Neural progenitor cell (in vitro differentiated cells): ENCODE results near the gene CIDEA. TPM values are rescaled to one million over a fixed set of nuclear protein-coding genes. Genes with fewer than 3 reads are reported as not detected.

Experiments used
- DNase-seq: peaks from one replicate; pipeline ENCODE4 v3.0.0-alpha.2; 2016; ENCODE audit warnings: low spot score
- H2AFZ ChIP-seq: fragments of 200-600 bp; sonication (generic); replicated peaks from 2 replicates; pipeline ENCODE4 v1.6.1; 2016; ENCODE audit warnings: antibody characterized with exemption
- H3F3A ChIP-seq: fragments of 200-600 bp; sonication (generic); 2 replicates; pipeline ENCODE4 v1.6.1; 2016; ENCODE audit warnings: antibody characterized with exemption, low read depth
- H3K27ac ChIP-seq: fragments of 200-600 bp; sonication (generic); 2 replicates; pipeline ENCODE4 v1.5.1; 2016; ENCODE audit warnings: mild to moderate bottlenecking
- H3K27me3 ChIP-seq: fragments of 200-600 bp; sonication (generic); 2 replicates; pipeline ENCODE4 v1.6.1; 2016; ENCODE audit warnings: mild to moderate bottlenecking, moderate library complexity
- H3K36me3 ChIP-seq: fragments of 200-600 bp; sonication (generic); 2 replicates; pipeline ENCODE4 v1.5.1; 2016
- H3K4me1 ChIP-seq: fragments of 200-600 bp; sonication (generic); 2 replicates; pipeline ENCODE4 v1.6.1; 2016; ENCODE audit warnings: mixed run types
- H3K4me2 ChIP-seq: fragments of 200-600 bp; sonication (generic); 2 replicates; pipeline ENCODE4 v1.6.1; 2016
- H3K4me3 ChIP-seq: fragments of 200-600 bp; sonication (generic); 2 replicates; pipeline ENCODE4 v1.5.1; 2016
- H3K79me2 ChIP-seq: fragments of 200-600 bp; sonication (generic); 2 replicates; pipeline ENCODE4 v1.6.1; 2016; ENCODE audit warnings: low read depth
- H3K9ac ChIP-seq: fragments of 200-600 bp; sonication (generic); 2 replicates; pipeline ENCODE4 v1.6.1; 2016
- H3K9me3 ChIP-seq: fragments of 200-600 bp; sonication (generic); 2 replicates; pipeline ENCODE4 v1.5.1; 2016; ENCODE audit warnings: low read depth
- H4K20me1 ChIP-seq: fragments of 200-600 bp; sonication (generic); 2 replicates; pipeline ENCODE4 v1.6.1; 2016; ENCODE audit warnings: low read depth
- H3K27ac Mint-ChIP-seq: 3 replicates; pipeline ENCODE4 v1.8.0; 2021; ENCODE audit warnings: mixed read lengths
- H3K27me3 Mint-ChIP-seq: 2 replicates; pipeline ENCODE4 v1.8.0; 2022; ENCODE audit warnings: low read depth, mild to moderate bottlenecking, inconsistent platforms, moderate library complexity, mixed read lengths; ENCODE audit not compliant: insufficient read depth
- H3K36me3 Mint-ChIP-seq: 3 replicates; pipeline ENCODE4 v1.8.0; 2021; ENCODE audit warnings: mixed read lengths
- H3K4me1 Mint-ChIP-seq: 3 replicates; pipeline ENCODE4 v1.8.0; 2021; ENCODE audit warnings: mixed read lengths
- H3K4me3 Mint-ChIP-seq: 3 replicates; pipeline ENCODE4 v1.8.0; 2021; ENCODE audit warnings: mild to moderate bottlenecking, moderate library complexity, mixed read lengths
- H3K9me3 Mint-ChIP-seq: 3 replicates; pipeline ENCODE4 v1.8.0; 2020; ENCODE audit warnings: mixed read lengths
- CTCF ChIP-seq: fragments of 200-600 bp; sonication (generic); IDR thresholded peaks from 2 replicates; pipeline ENCODE4 v1.5.1; 2017; ENCODE audit warnings: antibody characterized with exemption, mild to moderate bottlenecking
- EZH2 ChIP-seq: fragments of 200-600 bp; sonication (generic); IDR thresholded peaks from 2 replicates; pipeline ENCODE4 v1.6.1; 2017; ENCODE audit warnings: antibody characterized with exemption, mild to moderate bottlenecking, moderate library complexity
- EZH2phosphoT487 ChIP-seq: fragments of 200-600 bp; sonication (generic); IDR thresholded peaks from 2 replicates; pipeline ENCODE4 v1.6.1; 2017; ENCODE audit warnings: antibody characterized with exemption
- total RNA-seq: library from RNA; depleted of rRNA; stranded (reverse); fragments of >200 nt; gene quantifications from 2 replicates; pipeline ENCODE4 v1.2.3, GENCODE V29; 2015; ENCODE audit warnings: low replicate concordance

Gene CIDEA
- total RNA-seq, 1 donor from 2014 or later, result not detected

DNA sequence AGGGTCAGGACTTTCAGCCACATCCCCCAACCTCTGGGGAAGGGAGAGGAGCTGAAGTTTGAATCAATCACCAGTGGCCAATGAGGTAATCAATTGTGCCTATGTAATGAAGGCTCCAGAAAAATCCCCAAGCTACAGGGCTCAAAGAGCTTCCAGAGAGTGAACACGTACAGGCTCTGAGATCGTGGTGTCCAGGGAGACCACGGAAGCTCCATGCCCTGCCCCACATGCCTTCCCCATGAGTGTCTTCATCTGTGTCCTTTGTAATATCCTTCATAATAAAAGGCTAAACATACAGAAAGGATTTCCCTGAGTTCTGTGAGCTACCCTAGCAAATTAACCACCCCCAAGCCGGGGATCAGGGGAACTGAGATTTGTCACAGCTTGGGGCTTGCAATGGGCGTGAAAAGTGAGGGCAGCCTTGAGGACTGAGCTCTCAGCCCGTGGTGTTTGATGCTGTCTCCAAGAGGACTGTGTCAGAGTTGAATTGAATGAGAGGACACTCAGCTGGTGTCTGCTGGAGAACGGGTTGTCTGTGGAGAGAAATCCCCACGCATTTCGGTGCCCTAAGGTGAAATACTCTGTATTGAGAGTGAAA is 28.4 kb downstream of the CIDEA start:
- H3K27me3 ChIP-seq, result peaks cover 29% of the 10 kb centered on the region
- H2AFZ ChIP-seq, result no peak overlapping the region
- Mint-ChIP-seq H3K27me3 (peaks cover 32% of the 10 kb centered on the region), H3K9me3 (no peaks in the 10 kb centered on the region), H3K27ac (peak overlapping the region; percentile 57), H3K4me3 (peak overlapping the region; percentile 53), H3K4me1 (peaks cover 51% of the 10 kb centered on the region), H3K36me3 (no peaks in the 10 kb centered on the region)
- H3K36me3 ChIP-seq, result no peaks in the 10 kb centered on the region
- no peak overlapping the region for H3K4me2 ChIP-seq
- no peaks in the 10 kb centered on the region for H3K9me3 ChIP-seq
- no peak for DNase-seq
- H3K79me2 ChIP-seq, result no peaks in the 10 kb centered on the region
- no peaks in the 10 kb centered on the region for H4K20me1 ChIP-seq
- no peak overlapping the region for H3K9ac ChIP-seq
- peaks cover 30% of the 10 kb centered on the region for H3F3A ChIP-seq
- H3K4me3 ChIP-seq, result no peak overlapping the region
- H3K4me1 ChIP-seq, result peaks cover 14% of the 10 kb centered on the region
- no peak overlapping the region for H3K27ac ChIP-seq
- TF ChIP-seq EZH2 (no peak), EZH2phosphoT487 (no peak), CTCF (no peak)

GRCh38 chr18:12283256-12283655 is 29.1 kb downstream of the CIDEA start:
- peak; percentile 56 for TF ChIP-seq CTCF
- no peak for TF ChIP-seq EZH2phosphoT487
- TF ChIP-seq EZH2, result no peak
- Histone ChIP-seq H3K27me3 (peaks cover 36% of the 10 kb centered on the region), H3F3A (peaks cover 23% of the 10 kb centered on the region), H4K20me1 (no peaks in the 10 kb centered on the region), H3K4me2 (no peak overlapping the region), H3K79me2 (no peaks in the 10 kb centered on the region), H3K9me3 (no peaks in the 10 kb centered on the region), H3K4me1 (peaks cover 15% of the 10 kb centered on the region), H3K36me3 (no peaks in the 10 kb centered on the region), H3K27ac (no peak overlapping the region), H3K4me3 (no peak overlapping the region), H3K9ac (no peak overlapping the region), H2AFZ (no peak overlapping the region)
- Mint-ChIP-seq H3K36me3 (no peaks in the 10 kb centered on the region), H3K4me1 (peaks cover 51% of the 10 kb centered on the region), H3K27me3 (peaks cover 39% of the 10 kb centered on the region), H3K4me3 (no peak overlapping the region), H3K27ac (peak overlapping the region; percentile 93), H3K9me3 (no peaks in the 10 kb centered on the region)
- peak; percentile 48 for DNase-seq

DNA sequence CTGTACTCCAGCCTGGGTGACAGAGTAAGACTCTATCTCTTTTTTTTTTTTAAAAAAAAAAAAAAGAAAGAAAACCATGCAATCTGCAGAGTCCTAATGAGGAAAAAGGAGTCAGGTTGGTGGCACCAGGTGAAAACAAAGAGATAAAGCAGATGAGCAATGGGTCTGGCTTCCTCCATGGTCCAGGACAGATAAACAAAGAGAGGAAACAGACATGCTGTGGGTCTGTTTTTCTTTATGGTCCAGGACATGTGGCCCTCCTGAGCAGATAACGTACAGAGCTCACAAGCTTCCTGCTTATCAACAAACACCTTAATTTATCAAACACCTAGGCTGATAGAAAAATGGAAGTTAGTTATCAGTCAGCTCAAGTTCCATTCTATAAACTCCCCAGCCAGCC is 29.5 kb downstream of the CIDEA start:
- no peaks in the 10 kb centered on the region for H3K36me3 ChIP-seq
- Mint-ChIP-seq H3K4me3 (no peak overlapping the region), H3K9me3 (no peaks in the 10 kb centered on the region), H3K27me3 (peaks cover 42% of the 10 kb centered on the region), H3K4me1 (peaks cover 52% of the 10 kb centered on the region), H3K36me3 (no peaks in the 10 kb centered on the region), H3K27ac (no peak overlapping the region)
- no peak for DNase-seq
- H2AFZ ChIP-seq, result no peak overlapping the region
- peaks cover 15% of the 10 kb centered on the region for H3K4me1 ChIP-seq
- H3K9me3 ChIP-seq, result no peaks in the 10 kb centered on the region
- H4K20me1 ChIP-seq, result no peaks in the 10 kb centered on the region
- TF ChIP-seq EZH2phosphoT487 (no peak), CTCF (no peak), EZH2 (no peak)
- no peak overlapping the region for H3K9ac ChIP-seq
- H3K27me3 ChIP-seq, result peaks cover 40% of the 10 kb centered on the region
- peaks cover 23% of the 10 kb centered on the region for H3F3A ChIP-seq
- H3K4me2 ChIP-seq, result no peak overlapping the region
- no peaks in the 10 kb centered on the region for H3K79me2 ChIP-seq
- H3K4me3 ChIP-seq, result no peak overlapping the region
- no peak overlapping the region for H3K27ac ChIP-seq
